Trophoblast cell (in vitro differentiated cells and primary cell): ENCODE measurements around the gene CADPS2.

ENCODE experiments used
- DNase-seq, 2 donors: peaks; one replicate each; pipeline ENCODE4 v3.0.0-alpha.2; 2016
- H2AFZ ChIP-seq: 2 replicates; pipeline ENCODE4 v1.6.1; 2013; ENCODE audit warnings: low read length, moderate library complexity, mild to moderate bottlenecking; ENCODE audit not compliant: insufficient read depth, poor library complexity
- H2AK5ac ChIP-seq: 2 replicates; pipeline ENCODE4 v1.6.1; 2013; ENCODE audit warnings: mild to moderate bottlenecking, low read length
- H2BK120ac ChIP-seq: 2 replicates; pipeline ENCODE4 v1.6.1; 2013; ENCODE audit warnings: low read length, mild to moderate bottlenecking, moderate library complexity; ENCODE audit not compliant: insufficient read depth, poor library complexity
- H2BK12ac ChIP-seq: 2 replicates; pipeline ENCODE4 v1.6.1; 2013; ENCODE audit warnings: mild to moderate bottlenecking, low read length, moderate library complexity
- H2BK5ac ChIP-seq: 2 replicates; pipeline ENCODE4 v1.6.1; 2013; ENCODE audit warnings: low read length, low read depth, moderate library complexity, mild to moderate bottlenecking; ENCODE audit not compliant: poor library complexity
- H3K14ac ChIP-seq: 2 replicates; pipeline ENCODE4 v1.6.1; 2013; ENCODE audit warnings: mild to moderate bottlenecking, low read length
- H3K18ac ChIP-seq: 2 replicates; pipeline ENCODE4 v1.6.1; 2013; ENCODE audit warnings: mild to moderate bottlenecking, low read length
- H3K23ac ChIP-seq: 2 replicates; pipeline ENCODE4 v1.6.1; 2013; ENCODE audit warnings: low read length
- H3K27ac ChIP-seq: 2 replicates; pipeline ENCODE4 v1.5.1; 2013; ENCODE audit warnings: low read depth, mild to moderate bottlenecking, inconsistent platforms, low read length, moderate library complexity
- H3K27me3 ChIP-seq: 2 replicates; pipeline ENCODE4 v1.6.1; 2013; ENCODE audit warnings: inconsistent platforms, mild to moderate bottlenecking, low read length, moderate library complexity; ENCODE audit not compliant: insufficient read depth
- H3K36me3 ChIP-seq, 2 experiments: 1 replicate in 1 of 2; 2 replicates in 1 of 2; pipeline ENCODE4 v1.6.1; 2013; ENCODE audit warnings: low read length in 2 of 2, mild to moderate bottlenecking in 2 of 2, moderate library complexity in 1 of 2; ENCODE audit not compliant: insufficient read depth in 2 of 2, control insufficient read depth in 1 of 2
- H3K4ac ChIP-seq: 2 replicates; pipeline ENCODE4 v1.6.1; 2013; ENCODE audit warnings: low read depth, mild to moderate bottlenecking, low read length, moderate library complexity
- H3K4me1 ChIP-seq, 2 experiments: 1 replicate in 1 of 2; 2 replicates in 1 of 2; pipeline ENCODE4 v1.6.1; 2013; ENCODE audit warnings: low read length in 2 of 2, mild to moderate bottlenecking in 2 of 2, moderate library complexity in 1 of 2; ENCODE audit not compliant: insufficient read depth in 2 of 2, control insufficient read depth in 1 of 2
- H3K4me2 ChIP-seq: 2 replicates; pipeline ENCODE4 v1.6.1; 2013; ENCODE audit warnings: inconsistent platforms, mild to moderate bottlenecking, low read length, moderate library complexity
- H3K4me3 ChIP-seq: 2 replicates; pipeline ENCODE4 v1.5.1; 2013; ENCODE audit warnings: mild to moderate bottlenecking, low read depth, low read length, inconsistent platforms
- H3K79me1 ChIP-seq: one replicate; pipeline ENCODE4 v1.6.1; 2013; ENCODE audit warnings: low read length
- H3K79me2 ChIP-seq: 2 replicates; pipeline ENCODE4 v1.6.1; 2013; ENCODE audit warnings: low read length, mild to moderate bottlenecking; ENCODE audit not compliant: control insufficient read depth, insufficient read depth, poor library complexity
- H3K9ac ChIP-seq: 2 replicates; pipeline ENCODE4 v1.6.1; 2013; ENCODE audit warnings: mild to moderate bottlenecking, low read length
- H3K9me3 ChIP-seq: 2 replicates; pipeline ENCODE4 v1.6.1; 2013; ENCODE audit warnings: low read depth, mild to moderate bottlenecking, control low read depth, inconsistent platforms, low read length; ENCODE audit not compliant: insufficient read depth
- H4K12ac ChIP-seq: 2 replicates; pipeline ENCODE4 v1.6.1; 2013; ENCODE audit warnings: low read depth, mild to moderate bottlenecking, low read length, moderate library complexity
- H4K8ac ChIP-seq: 2 replicates; pipeline ENCODE4 v1.6.1; 2013; ENCODE audit warnings: low read depth, mild to moderate bottlenecking, low read length, moderate library complexity
- H4K91ac ChIP-seq: one replicate; pipeline ENCODE4 v1.6.1; 2013; ENCODE audit warnings: low read depth, mild to moderate bottlenecking, low read length, moderate library complexity
- WGBS: extraction: QIAGEN DNeasy Blood & Tissue Kit; methylation state at CpG from one replicate; pipeline ENCODE4 v1.1.7; 2013; ENCODE audit warnings: missing lambda C conversion rate; ENCODE audit not compliant: insufficient read length, insufficient coverage; ENCODE audit errors: extremely low coverage; 5-methylcytosine and 5-hydroxymethylcytosine counted together

The CADPS2 gene

GRCh38 chr7:122768827-122769226 is 117.4 kb downstream of the CADPS2 start:
- DNase-seq, result no peak
- Histone ChIP-seq H2BK120ac (no peak overlapping the region), H3K9ac (no peak overlapping the region), H3K79me2 (no peaks in the 10 kb centered on the region), H3K23ac (no peak overlapping the region), H3K79me1 (no peaks in the 10 kb centered on the region), H4K12ac (no peak overlapping the region), H3K36me3 (no peaks in the 10 kb centered on the region), H3K9me3 (no peaks in the 10 kb centered on the region), H3K18ac (no peak overlapping the region), H4K91ac (no peak overlapping the region), H3K27me3 (no peaks in the 10 kb centered on the region), H3K14ac (no peak overlapping the region), H3K4me3 (no peak overlapping the region), H3K4me2 (no peak overlapping the region), H2AK5ac (no peak overlapping the region), H3K4ac (no peak overlapping the region), H3K4me1 (no peaks in the 10 kb centered on the region), H4K8ac (no peak overlapping the region), H2BK5ac (no peak overlapping the region), H2AFZ (no peak overlapping the region), H2BK12ac (no peak overlapping the region), H3K27ac (no peak overlapping the region)
- whole genome bisulfite sequencing, result no CpG with 5 or more reads among the region's 3 CpGs

GRCh38 chr7:122767339-122767738 is 118.9 kb downstream of the CADPS2 start:
- Histone ChIP-seq H3K18ac (no peak overlapping the region), H3K9me3 (no peaks in the 10 kb centered on the region), H2BK5ac (no peak overlapping the region), H2BK120ac (no peak overlapping the region), H3K4me1 (no peaks in the 10 kb centered on the region), H3K27ac (no peak overlapping the region), H4K91ac (no peak overlapping the region), H3K79me2 (no peaks in the 10 kb centered on the region), H3K9ac (no peak overlapping the region), H3K27me3 (no peaks in the 10 kb centered on the region), H2AK5ac (no peak overlapping the region), H3K23ac (no peak overlapping the region), H4K12ac (no peak overlapping the region), H2AFZ (no peak overlapping the region), H3K36me3 (no peaks in the 10 kb centered on the region), H3K4ac (no peak overlapping the region), H3K4me3 (no peak overlapping the region), H3K14ac (no peak overlapping the region), H2BK12ac (no peak overlapping the region), H3K4me2 (no peak overlapping the region), H3K79me1 (no peaks in the 10 kb centered on the region), H4K8ac (no peak overlapping the region)
- WGBS, result no CpG with 5 or more reads among the region's 3 CpGs
- no peak for DNase-seq

- Histone ChIP-seq H4K12ac (no peak overlapping the region), H2AK5ac (no peak overlapping the region), H3K9me3 (no peaks in the 10 kb centered on the region), H4K91ac (no peak overlapping the region), H3K4ac (no peak overlapping the region), H3K9ac (no peak overlapping the region), H2BK120ac (no peak overlapping the region), H3K4me2 (no peak overlapping the region), H3K4me3 (no peak overlapping the region), H3K18ac (no peak overlapping the region), H3K14ac (no peak overlapping the region), H2BK5ac (no peak overlapping the region), H3K4me1 (no peaks in the 10 kb centered on the region), H3K79me2 (no peaks in the 10 kb centered on the region), H3K27me3 (no peaks in the 10 kb centered on the region), H3K23ac (no peak overlapping the region), H3K79me1 (no peaks in the 10 kb centered on the region), H4K8ac (no peak overlapping the region), H2BK12ac (no peak overlapping the region), H2AFZ (no peak overlapping the region), H3K36me3 (no peaks in the 10 kb centered on the region), H3K27ac (no peak overlapping the region)
- no peak for DNase-seq
- no CpG with 5 or more reads among the region's 1 CpG for WGBS
These were observed 119.7 kb downstream of the CADPS2 start for GRCh38 chr7:122766593-122766992.

GRCh38 chr7:122764902-122765301 is 121.4 kb downstream of the CADPS2 start:
- Histone ChIP-seq H2BK120ac (no peak overlapping the region), H3K27ac (no peak overlapping the region), H2AK5ac (no peak overlapping the region), H3K4me3 (no peak overlapping the region), H3K4ac (no peak overlapping the region), H3K79me2 (no peaks in the 10 kb centered on the region), H3K18ac (no peak overlapping the region), H4K91ac (no peak overlapping the region), H3K27me3 (no peaks in the 10 kb centered on the region), H3K9me3 (no peaks in the 10 kb centered on the region), H4K12ac (no peak overlapping the region), H2AFZ (no peak overlapping the region), H2BK12ac (no peak overlapping the region), H3K9ac (no peak overlapping the region), H3K4me2 (no peak overlapping the region), H4K8ac (no peak overlapping the region), H2BK5ac (no peak overlapping the region), H3K14ac (no peak overlapping the region), H3K36me3 (no peaks in the 10 kb centered on the region), H3K23ac (no peak overlapping the region), H3K4me1 (no peaks in the 10 kb centered on the region), H3K79me1 (no peaks in the 10 kb centered on the region)
- no peak for DNase-seq
- no CpG with 5 or more reads among the region's 1 CpG for WGBS
